GM18498 (cell line): ENCODE measurements around the gene ARG2.
"Not testable (repeated sequence)": the region's sequence is repeated elsewhere in the genome, so short reads cannot be mapped to it uniquely, and the experiment has no call there.

Experiments
- ATAC-seq: cut with Tn5 transposase; IDR thresholded peaks from one replicate; pipeline ENCODE4 v1.9.1; 2021; ENCODE audit warnings: mild to moderate bottlenecking, moderate library complexity; ENCODE audit not compliant: unreplicated experiment

The ARG2 gene

DNA sequence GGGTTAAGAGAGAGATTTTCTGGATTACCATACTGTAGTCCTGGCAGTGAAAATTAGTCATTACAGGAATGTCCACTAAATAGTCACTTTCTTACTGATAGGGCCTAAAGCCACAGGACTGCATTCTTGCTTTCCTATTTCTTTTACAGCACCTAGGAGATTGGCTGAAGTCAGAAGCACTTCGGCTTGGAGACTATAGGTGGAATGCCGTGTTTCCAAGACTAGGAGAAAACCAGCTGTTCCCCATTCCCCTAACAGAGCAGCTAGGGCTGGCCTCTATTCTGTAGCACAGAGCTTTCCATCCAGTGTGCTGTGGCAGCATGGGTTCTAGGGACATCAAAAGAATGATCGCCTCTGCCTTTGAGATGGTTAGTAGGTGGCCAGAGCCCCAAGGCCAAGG lies 34.7 kb upstream of the ARG2 start:
- no peak for ATAC-seq

DNA sequence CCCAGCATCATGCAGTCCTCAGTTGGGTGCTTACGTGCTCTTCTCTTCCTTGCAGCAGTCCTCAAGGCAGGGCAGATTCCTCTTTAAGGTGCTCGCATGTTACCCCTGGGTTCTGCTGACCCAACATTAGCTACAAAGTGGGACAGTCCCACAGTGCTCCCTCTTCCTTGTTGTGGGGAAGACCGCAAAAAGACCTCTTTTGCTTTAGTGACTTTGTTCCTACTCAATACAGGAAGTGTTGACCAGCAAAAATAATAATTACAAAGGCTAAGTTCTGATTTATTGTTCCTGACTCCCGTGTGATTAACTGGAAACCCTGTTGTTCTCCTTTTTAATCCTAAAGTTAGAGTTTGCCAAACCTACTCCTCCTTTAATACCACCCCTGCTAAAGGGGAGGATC lies 33.4 kb upstream of the ARG2 start:
- ATAC-seq = no peak

- ATAC-seq = no peak
Measured at GRCh38 chr14:67589204-67589770, 30.4 kb upstream of the ARG2 start.

- not testable (repeated sequence) for ATAC-seq
Measured at GRCh38 chr14:67593650-67594049, 26.1 kb upstream of the ARG2 start.

DNA sequence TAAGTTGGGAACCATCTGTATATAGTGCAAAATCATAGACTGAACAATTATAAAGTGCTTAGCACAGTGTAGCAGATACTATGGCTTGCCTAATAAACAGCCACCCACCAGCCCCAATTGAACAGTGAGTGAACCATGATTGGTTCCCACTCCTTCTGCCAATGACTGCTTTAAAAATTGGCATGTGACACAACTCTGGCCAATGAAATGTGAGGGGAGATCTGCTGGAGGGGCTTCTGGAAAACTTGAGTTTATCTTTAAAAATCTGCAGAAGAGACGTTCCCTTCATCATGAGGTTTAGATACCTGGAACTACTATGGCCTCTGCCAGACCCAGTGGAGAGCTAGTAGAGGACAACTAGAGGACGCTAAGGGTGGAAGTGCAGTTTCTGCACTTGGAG lies 24.3 kb upstream of the ARG2 start:
- ATAC-seq = no peak

- ATAC-seq = peak; percentile 89
Measured at GRCh38 chr14:67599698-67600561, 19.8 kb upstream of the ARG2 start, which contains the start of gene PIGH. PIGH (minus strand) TSS chr14:67600268; CDS start chr14:67600203, 65 bp downstream.

- ATAC-seq = peak; percentile 0
Measured at GRCh38 chr14:67600562-67600974, 19.2 kb upstream of the ARG2 start.

- ATAC-seq = no peak
Measured at GRCh38 chr14:67602076-67602475, 17.6 kb upstream of the ARG2 start.

DNA sequence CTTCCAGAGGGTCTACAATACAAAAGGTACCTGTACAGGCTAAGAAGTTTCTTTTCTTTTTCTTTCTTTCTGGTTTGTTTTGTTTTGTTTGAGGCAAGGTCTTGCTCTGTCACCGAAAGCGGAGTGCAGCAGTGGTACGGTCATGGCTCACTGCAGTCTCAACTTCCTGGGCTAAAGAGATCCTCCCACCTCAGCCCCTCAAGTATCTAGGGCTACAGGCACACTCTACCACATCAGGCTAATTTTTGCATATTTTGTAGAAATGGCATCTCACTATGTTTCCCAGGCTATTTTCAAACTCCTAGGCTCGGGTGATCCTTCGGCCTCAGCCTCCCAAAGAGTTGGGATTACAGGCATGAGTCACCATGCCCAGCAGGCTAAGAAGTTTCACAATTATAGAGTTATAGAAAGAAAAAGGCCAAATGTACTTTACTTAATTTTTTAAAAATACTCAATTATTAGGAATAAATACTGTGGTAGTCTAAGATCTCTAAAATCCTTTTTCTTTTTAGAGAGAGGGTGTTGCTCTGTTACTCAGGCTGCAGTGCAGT lies 16.6 kb upstream of the ARG2 start:
- ATAC-seq = peak; percentile 72

DNA sequence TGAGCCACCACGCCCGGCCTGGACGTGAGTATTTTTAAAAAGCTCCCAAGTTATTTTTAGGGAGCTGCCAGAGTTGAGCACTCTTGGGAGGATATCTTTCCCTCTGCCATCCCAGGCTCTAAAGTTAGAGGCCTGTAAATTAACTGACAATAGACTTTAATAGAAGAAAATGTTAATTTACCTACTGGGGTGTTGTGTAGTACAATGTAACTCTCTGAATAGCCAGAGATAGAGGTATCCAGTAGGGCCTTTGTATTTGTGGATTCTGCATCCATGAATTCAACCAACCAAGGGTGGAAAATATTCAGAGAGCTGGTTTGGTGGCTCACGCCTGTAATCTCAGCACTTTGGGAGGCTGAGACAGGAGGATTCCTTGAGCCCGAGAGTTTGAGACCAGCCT lies 12.1 kb upstream of the ARG2 start:
- ATAC-seq = no peak

DNA sequence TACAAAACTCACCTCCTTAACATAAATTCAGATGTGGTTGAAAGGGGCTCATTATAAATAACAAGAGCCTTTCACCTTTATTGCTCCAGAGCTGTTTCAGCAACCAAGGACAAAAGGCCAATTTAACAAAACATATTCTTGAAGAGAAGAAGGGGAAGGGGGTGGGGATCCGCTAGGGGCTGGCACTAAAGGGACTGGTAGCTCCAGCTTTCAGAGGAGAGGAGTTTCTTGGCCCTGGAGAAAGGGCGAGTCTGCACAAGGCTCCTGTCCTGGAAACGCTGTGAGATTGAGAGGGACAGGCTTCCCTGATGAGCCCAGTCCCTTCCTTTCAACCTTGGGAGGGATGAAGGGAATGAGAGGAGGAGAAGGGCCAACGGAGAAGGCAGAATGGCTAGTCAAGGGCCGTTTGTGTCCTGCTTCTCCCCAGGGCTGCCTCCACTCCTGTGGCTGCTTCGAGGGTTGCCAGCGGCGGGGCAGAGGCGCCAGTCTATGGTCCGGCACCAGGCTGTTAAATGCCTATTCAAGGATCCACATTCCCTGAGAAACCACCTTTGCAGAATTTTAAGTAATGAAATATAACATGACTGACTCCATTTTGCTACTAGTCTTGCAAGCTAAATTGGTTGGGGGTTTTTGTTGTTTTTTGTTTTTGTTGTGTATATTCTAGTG lies 9.9 kb upstream of the ARG2 start:
- ATAC-seq = no peak

- ATAC-seq = no peak
Measured at GRCh38 chr14:67610491-67610890, 9.2 kb upstream of the ARG2 start.

GRCh38 chr14:67618617-67619063 lies 1.1 kb upstream of the ARG2 start:
- peak; percentile 31 for ATAC-seq

DNA sequence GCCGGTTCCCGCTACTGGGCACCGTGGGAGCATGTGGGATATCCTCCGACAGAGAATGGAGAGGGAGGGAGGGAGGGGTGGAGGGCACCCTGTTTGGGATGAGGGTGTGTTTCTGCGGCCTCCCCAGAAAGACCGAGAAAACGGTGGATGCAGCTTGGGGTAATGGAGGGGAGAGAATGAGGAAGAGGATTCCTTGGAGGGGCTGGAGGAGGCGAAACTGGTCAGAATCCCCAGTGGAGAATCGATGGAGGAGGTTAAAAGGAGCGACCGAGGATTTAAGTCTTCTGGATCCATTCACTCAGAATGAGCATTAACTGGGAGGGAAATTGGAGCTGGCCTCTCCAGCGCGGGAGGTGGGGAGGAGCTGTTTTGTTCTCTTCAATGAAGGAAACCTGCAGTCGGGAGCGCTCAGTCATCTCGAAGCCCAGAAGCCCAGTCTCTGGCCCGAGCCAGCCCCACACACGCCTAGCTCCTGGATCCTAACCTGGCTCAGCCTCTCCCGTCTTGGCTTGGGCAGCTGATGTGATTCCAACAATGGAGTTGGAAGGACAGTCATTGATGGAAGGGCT lies 581 bp downstream of the ARG2 start:
- ATAC-seq = no peak

- ATAC-seq = no peak
Measured at GRCh38 chr14:67622675-67623074, 3.0 kb downstream of the ARG2 start.

DNA sequence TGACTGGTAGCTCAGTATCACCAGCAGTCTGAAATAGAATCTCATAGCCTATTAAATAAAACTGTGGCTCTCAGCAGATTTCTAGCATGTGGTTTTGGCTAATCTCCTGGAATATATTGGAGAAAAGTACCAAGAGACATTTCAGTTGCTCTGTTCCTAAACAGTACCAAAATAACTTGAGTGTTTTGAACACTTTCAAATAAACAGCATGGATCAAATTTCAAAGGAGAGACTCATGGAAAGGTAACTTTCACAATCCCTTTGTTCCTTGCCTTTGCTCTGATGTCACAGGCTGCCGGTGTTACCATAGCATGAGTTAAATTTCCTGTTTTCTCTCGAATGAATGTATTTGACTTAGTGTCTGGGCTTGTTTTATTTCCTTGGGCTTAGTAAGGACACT lies 3.4 kb downstream of the ARG2 start:
- no peak for ATAC-seq

- not testable (repeated sequence) for ATAC-seq
Measured at GRCh38 chr14:67626131-67626530, 6.4 kb downstream of the ARG2 start.

- ATAC-seq = no peak
Measured at GRCh38 chr14:67627519-67627918, 7.8 kb downstream of the ARG2 start.

GRCh38 chr14:67630186-67630585 lies 10.5 kb downstream of the ARG2 start:
- ATAC-seq = no peak

DNA sequence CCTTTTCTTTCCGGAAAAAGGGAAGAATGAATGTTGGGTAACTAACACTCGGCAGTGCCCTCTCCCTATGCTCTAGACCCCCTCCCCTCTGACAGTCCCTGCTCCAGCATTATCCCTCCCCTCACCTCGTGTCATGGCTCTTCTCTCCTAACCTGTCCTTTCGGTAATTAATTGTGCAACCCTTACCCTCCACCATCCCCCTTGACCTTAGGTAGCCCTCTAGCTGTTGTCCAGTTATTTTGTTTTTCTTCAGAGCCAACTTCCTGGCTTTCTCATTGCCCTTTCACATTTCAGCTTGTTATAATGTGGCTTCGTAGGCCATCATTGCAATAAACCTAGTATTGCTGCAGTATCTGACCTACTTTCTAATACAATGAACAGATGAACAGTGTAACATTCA lies 11.2 kb downstream of the ARG2 start:
- ATAC-seq = no peak

- ATAC-seq = no peak
Measured at GRCh38 chr14:67633451-67634147, 13.9 kb downstream of the ARG2 start.
